ENCODE results near the gene COPS7B.

COPS7B gene

DNA sequence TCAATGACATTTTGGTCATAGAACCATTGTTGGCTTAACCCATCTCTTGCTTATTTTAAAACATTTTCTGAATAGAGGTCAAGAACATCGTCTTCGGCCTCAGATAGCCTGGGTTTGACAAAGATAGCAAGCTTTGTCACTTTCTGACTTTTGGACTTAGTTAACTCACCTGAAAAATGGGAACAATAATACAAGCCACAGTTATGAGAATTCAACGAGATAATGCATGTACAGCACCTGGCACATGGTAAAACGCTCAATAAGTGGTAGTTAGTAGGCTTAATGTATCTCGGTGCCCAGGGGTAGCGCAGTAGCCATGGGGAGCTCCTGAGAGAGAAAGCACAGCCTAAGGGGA, 446 bp upstream of the COPS7B start:
- no peak for DNase-seq (ENCODE audit: low read depth in 2 of 2)

DNA sequence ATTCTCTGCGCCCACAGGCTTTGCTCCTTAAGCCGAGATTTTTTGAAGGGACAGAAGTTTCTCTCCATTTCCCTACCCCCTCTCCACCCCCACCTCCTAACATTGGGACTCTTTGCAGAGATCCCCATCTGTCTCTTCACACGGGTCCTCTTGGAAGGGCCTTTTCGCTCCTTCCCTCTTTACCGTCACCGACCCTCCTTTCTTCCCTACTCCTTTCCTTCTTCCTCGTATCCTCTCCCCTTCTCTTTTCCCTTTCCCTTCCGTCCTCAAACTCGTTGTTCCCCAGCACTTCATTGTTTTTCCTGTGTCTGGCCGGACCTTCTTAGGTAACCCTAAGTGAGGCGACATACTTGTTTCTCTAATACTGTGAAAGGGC, 660 bp downstream of the COPS7B start:
- no peak for DNase-seq (ENCODE audit: low read depth in 2 of 2)

DNA sequence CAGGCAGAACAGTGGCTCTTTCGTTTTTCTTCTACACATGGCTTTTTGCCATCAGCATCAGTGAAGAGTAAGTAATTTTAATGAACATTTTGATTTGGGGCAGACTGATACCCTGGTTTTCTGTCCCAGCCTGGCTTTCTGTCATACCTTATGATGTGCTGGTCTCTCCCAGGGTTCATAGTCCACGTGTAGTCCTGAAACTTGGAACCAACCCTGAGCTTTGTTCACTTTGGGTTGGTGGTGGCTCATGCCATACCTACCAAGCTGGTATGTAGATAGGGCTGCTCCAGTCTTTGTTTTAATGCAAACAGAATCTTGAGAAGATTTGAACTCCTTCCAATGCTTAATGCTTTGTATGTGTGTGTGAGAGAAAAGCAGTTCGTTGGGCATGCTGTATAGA, 4.9 kb downstream of the COPS7B start:
- no peak for DNase-seq (ENCODE audit: low read depth in 2 of 2)

DNA sequence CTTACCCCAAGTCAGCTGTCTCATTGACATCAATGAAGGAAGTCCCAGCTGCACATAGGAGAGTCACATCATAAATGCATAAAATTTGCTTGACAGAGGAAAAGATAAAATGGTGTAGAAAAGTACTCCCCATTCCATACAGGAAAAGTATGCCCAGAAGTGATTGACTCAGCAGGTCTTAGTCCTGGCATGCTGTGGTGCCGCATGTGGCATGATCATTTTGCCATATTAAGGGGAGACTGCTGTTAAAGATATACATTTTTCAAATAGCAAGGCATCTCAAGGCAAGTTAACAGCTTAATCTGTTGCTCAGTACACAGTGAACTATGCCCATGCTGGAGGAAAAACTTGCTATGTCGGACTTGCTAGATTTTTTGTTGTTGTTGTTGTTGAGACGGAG, 8.1 kb downstream of the COPS7B start:
- no peak for DNase-seq (ENCODE audit: low read depth in 2 of 2)

DNA sequence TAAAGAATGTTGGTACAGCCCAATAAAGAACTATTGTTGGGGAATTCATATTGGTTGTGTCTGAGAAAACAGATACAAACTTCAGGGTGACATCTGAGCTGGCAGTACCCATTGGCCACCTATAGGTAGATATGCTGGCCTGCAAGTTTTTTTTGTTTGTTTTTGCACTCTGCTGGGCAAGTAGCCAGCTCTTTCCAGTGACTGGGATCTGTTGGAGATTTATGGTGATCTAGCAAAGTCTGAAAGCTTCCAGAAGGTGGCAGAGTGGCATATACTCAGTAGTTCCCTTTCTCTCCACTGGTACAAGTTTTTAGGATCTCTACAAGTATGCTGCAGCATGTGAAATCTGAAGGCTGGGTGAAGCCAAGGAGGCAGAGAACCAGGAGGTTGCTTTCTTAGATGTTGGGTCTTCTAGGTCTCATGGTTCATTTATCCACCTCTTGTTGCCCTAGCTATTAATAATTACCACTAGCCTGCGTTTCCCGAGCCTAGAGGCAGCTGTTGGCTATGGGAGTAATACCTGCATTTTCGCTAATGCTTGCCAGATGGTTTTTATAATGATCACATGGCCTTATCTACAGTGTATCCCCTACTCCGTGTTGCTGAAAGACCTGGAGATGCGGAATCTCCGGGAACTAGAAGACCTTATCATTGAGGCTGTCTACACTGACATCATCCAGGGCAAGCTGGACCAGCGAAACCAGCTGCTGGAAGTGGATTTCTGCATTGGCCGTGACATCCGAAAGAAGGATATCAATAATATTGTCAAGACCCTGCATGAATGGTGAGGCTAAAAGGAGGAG, 9.5 kb downstream of the COPS7B start:
- no peak for DNase-seq (ENCODE audit: low read depth in 2 of 2)

DNA sequence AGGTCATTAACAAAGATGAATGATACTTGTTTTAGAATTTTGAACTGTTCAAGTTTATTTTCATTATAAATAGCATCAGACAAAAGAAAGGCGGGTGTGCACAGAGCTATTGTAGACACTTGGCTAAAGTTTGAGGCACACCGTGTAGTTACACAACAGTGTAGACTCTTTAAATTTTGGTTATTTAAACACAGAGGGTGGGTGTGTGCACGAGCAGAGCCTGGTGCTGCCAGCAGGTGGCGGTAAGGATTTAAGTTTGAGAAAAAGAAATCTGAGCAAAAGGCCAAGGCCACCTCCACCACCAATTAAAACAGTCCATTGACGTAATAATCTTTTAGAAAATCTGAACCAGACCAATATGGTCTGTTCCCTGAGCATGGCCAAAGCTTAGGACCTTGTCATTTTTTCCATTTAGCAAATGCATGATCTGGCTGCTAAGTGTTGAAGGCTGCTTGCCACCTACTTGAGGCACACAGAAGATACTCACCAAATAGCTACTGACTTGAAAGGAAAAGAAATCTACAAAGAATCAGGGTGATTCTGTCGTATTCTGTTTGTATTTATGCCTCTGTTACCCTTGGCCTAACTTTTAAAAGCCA, 14.3 kb downstream of the COPS7B start:
- DNase-seq (ENCODE audit: low read depth in 2 of 2) = peak; percentile 8 to 47

DNA sequence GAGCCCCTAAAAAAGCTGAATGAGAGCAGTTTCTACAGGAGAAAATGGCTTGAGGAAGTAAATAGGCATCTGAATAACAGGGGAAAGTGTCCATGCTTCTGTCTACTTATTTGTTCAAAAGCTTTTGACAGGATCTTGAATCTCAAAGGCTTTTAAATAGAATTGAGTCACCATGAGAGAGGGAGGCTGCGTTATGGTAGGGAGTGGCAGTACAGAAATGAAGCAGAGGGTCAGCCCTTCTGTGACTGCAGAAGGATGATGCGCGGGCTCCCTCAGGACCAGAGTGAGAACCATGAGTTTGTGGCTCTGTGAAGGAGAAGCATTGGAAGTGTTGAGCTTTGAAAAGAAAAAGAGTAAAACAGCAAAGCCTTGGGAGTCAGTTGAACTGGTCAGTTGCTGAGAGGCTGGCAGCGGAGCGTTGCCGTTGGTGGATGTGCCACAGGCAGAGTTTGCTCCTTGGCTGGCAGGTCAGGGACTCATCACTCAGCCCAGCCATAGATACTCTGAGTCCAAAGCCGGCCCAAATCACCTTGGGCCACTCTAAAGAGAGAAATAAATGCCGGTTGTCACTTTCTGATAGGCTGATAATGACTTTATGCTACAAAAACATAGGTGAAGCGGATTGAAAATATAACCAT, 17.4 kb downstream of the COPS7B start:
- no peak for DNase-seq (ENCODE audit: low read depth in 2 of 2)

DNA sequence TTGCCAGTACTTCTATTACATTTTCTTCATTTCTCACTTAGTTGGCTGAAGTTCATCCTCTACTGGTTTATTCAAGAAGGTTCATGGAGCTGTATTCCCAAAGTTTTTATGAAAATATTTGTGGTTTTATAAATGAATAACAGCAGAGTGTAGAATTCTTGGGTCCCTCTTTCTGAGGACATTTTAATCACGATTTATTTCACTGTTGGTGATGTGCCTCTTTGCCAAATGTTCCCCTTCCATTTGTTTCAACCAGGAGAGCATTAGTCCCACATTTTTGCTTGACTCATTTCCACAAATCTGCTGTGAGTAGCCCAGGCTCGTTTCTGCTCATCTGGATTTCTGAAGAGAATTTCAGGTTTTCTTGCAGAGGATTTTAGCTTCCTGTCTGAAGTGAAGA, 20.8 kb downstream of the COPS7B start:
- no peak for DNase-seq (ENCODE audit: low read depth in 2 of 2)

- DNase-seq (ENCODE audit: low read depth in 2 of 2) = no peak
Measured at GRCh38 chr2:231810905-231811304, 24.7 kb downstream of the COPS7B start.

- no peak for DNase-seq (ENCODE audit: low read depth in 2 of 2)
Measured at GRCh38 chr2:231816327-231817026, 30.2 kb downstream of the COPS7B start.

DNA sequence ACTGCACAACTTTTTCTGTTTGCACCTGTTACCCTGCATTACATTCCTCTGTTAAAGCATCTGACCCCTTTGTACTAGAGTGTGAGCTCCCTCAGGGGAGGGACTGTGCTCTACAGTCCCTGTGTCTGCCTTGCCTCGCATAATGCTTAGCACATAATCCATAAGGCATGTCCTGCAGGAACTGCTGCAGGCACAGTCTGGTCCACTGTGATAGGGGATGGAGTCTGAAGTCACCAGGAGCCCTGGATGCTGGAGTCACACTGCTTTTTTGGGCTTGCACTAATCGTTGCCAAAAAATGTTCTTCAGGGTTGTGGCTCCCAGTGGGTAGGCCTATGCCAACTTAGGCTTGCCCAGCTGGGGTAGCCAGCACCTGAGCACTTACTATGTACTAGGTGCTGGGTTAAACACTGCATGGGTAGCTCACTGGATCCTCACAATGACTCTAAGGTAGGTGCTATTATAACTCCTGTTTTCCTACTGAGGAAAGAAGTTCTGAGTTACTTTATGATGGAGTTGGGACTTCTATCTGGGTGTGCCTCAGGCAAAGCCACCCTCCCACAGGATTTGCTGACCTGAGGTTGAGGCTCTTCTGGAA, 33.3 kb downstream of the COPS7B start:
- no peak for DNase-seq (ENCODE audit: low read depth in 2 of 2)

- DNase-seq (ENCODE audit: low read depth in 2 of 2) = no peak
Measured at GRCh38 chr2:231820786-231821303, 34.6 kb downstream of the COPS7B start.

GRCh38 chr2:231821908-231822307, 35.7 kb downstream of the COPS7B start:
- no peak for DNase-seq (ENCODE audit: low read depth in 2 of 2)

GRCh38 chr2:231853105-231853504, 66.9 kb downstream of the COPS7B start:
- no peak for DNase-seq (ENCODE audit: low read depth in 2 of 2)

- DNase-seq (ENCODE audit: low read depth in 2 of 2) = no peak
Measured at GRCh38 chr2:231854616-231855125, 68.4 kb downstream of the COPS7B start.

GRCh38 chr2:231856959-231857358, 70.7 kb downstream of the COPS7B start:
- DNase-seq (ENCODE audit: low read depth in 2 of 2) = no peak
